SIG-M5 treated with dmso at 0.1 percent for 504 hours (cell line): ENCODE measurements around the gene CMC2.

Source experiments
- DNase-seq: peaks from one replicate; lab custom pipeline; 2025; ENCODE audit not compliant: unreplicated experiment; lab: John Stamatoyannopoulos, UW

Gene CMC2

GRCh38 chr16:80974649-80975376 is 31.9 kb downstream of the CMC2 start:
- peak; percentile 14 for DNase-seq

DNA sequence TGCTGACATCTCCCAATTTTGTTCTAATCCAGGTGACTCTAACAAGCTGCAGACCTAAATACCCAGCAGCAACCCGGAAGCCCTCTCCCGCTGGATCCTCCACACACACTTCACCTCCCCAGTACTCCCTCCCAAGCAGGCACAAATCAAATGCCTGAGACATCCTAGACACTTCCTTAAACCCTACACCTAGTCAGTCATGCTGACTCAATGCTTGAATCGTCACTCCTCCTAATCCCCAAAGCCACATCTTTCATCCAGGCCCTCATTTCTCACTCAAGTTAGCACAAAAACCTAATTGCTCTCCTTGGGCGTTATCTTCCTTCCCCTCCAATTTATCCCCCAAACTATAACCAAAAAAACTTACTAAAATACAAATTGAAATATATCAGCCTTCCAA is 32.7 kb downstream of the CMC2 start:
- no peak for DNase-seq

- no peak for DNase-seq
These were observed 34.1 kb downstream of the CMC2 start for GRCh38 chr16:80972611-80973010.

DNA sequence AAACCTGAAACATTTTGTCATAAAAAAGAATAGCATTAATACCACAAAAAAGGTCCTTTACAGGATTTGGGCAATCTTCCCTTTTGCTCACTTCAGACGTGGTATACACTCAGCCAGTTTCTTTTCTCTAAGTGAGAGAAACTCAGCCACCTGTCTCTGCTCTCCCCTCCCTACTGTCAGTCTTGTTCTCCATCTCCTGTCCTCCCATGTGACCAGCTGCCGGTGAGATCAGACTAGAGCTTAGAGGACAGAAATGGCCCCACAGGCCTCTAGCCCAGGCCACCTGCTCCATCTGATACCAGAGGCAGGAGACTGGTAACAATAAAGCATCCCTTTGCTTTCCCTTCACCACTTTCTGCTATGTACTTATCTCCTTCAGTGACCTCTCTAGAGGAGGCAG is 34.9 kb downstream of the CMC2 start:
- DNase-seq = no peak

DNA sequence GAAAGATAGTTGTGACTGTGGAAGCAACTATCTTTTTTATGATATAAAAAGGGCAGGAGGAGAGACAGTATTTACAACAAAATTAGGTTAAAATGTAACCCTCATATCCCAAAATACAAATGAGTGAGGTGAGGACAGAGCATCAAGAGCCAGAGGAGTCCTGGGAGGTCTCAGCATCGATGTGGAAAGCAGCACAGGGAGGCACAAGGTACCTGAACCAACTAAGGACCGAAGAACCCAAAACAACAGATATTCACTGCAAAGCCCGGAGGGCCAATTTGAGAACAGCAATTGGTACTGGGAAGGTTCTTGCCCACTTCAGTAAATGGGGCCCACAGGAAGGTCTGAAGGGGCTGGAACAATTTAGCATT is 37.6 kb downstream of the CMC2 start:
- no peak for DNase-seq

- DNase-seq = peak; percentile 13
These were observed 38.1 kb downstream of the CMC2 start for GRCh38 chr16:80968386-80969113.

DNA sequence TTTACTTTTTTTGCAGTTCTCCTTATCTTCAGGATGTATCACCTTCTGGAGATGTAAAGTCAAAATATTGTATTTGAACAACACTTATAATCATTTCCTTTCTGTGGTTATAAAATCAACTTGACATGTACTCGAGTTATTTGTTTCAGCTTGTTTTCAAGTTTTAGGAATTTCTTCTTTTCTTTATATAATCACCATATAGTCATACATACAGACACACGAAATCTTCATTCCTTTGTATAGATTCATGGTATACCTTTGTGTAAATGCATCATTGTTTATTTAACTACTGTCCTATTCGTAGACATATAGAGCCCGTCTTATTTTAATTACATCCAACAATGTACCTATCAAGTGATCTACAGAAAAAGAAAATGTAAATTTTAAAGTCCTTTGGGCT is 40.1 kb downstream of the CMC2 start:
- no peak for DNase-seq

DNA sequence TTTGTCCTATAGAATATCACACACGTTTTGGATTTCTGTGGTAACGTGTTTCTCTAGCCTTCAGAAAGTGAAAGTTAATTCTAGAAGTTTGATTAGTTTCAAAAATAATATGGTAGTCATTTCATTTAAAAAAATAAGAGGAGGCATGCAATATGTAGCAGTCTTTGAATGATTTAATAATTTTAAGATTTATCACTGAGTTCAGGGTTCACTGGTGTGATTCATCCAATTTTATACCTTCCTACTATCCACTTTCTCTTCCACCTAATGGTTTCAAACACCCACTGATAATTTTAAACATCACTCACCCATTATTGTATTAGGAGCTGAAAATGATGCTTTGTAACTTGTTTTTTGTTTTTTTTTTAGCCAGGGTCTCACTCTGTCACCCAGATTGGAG is 42.3 kb downstream of the CMC2 start:
- no peak for DNase-seq

DNA sequence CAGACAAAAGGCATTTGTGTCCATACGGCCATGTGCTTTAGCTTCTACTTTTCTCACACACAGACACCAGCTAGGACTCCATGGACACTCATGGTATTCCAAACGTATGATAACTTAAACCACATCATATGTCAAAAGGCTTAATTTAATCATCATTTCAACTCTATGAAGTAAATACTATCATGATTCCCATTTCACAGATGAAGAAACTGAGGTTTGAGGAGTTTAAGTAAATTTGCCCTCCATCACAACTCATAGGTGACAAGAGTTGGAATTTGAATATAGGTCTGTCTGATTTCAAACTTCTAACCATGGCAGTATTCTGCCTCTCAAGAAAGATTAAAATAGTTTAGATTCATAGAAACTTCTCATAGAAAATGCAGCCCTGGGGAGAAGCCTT is 43.8 kb downstream of the CMC2 start:
- no peak for DNase-seq

DNA sequence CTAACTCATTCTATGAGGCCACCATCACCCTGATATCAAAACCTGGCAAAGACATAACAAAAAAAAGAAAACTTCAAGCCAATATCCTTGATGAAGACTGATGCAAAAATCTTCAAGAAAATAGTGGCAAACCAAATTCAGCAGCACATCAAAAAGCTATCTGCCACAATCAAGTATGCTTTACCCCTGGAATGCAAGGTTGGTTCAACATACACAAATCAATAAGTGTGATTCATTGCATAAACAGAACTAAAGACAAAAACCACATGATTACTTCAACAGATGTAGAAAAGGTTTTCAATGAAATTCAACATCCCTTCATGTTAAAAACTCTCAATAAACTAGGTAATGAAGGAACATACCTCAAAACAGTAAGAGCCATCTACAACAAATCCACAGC is 48.4 kb downstream of the CMC2 start:
- DNase-seq = no peak

- no peak for DNase-seq
These were observed 51.7 kb downstream of the CMC2 start for GRCh38 chr16:80954985-80955384.

DNA sequence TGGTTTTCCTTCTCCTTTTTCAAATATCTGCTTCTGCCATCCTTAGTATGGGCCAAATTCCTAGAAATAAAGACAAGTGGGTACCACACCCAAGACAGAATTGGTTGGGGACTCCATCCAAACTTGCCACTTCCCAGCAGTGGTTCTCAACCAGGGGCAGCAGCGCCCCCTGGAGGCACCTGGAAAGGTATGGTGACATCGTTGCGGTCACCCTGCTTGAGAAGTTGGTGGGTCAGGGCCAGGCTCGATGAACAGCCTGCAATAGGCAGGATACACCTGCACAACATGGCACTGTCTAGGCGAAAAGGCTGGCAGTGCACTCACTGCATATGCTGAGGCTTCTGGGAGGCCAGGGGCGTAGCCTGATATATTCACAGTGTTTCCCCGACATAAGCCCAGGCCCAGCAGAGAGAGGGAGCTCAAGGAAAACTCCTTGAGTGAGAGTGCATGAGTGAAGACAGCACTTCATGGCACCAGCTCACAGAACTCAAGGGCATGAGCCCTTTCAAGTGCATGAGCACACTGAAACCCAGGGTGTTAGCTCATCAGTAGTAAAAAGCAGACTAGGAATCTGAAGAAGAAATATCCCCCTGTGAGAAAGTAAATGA is 57.7 kb downstream of the CMC2 start:
- DNase-seq = no peak

DNA sequence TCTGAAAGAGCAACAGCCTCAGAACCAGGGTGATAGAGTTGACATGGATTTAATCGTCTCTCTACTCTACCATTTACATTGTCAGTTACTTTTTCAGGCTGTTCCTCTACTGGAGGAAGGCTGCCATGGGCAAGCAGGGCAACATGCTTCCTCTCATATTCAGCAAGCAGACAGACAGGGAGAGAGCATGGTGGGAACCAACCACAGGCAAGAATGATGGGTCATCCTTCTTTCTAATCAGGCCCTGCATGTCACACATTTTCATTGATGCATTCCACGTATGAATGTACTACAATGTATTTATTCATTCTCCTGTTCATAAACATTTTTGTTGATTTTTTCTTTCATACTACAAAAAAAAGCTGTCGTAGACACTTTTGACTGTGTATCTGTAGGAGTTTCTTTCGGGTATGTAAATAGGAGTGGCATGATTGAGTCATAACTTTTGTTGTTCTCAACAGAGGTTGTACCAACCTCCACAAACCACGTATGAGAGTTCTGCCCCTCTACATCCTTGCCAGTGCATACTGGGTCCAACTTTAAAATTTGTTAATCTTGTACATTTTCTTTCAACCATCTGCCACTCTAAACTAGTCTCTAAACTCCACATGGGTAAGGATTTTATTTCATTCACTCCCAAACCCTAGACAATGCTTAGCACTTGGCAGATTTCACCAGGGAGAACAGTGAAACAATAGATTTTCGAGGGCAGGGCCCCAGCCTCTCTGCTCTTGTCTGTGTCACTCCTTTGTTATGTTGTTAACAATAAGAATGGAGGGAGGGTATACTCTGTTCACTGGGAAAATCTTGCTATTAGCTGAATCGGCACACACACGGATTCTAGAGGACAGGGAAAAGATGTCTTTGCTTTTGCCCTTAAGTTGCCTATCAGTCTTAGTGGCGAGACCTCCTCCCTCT is 58.7 kb downstream of the CMC2 start:
- DNase-seq = no peak

GRCh38 chr16:80947239-80947638 is 59.4 kb downstream of the CMC2 start:
- no peak for DNase-seq

- no peak for DNase-seq
These were observed 60.2 kb downstream of the CMC2 start for GRCh38 chr16:80946481-80946880.

GRCh38 chr16:80940069-80940856 is 66.4 kb downstream of the CMC2 start:
- DNase-seq = no peak

- no peak for DNase-seq
These were observed 67.8 kb downstream of the CMC2 start for GRCh38 chr16:80938879-80939260.

GRCh38 chr16:80938004-80938878 is 68.4 kb downstream of the CMC2 start:
- DNase-seq = no peak

GRCh38 chr16:80936410-80936809 is 70.3 kb downstream of the CMC2 start:
- no peak for DNase-seq

GRCh38 chr16:80935691-80936090 is 71.0 kb downstream of the CMC2 start:
- no peak for DNase-seq
